Measurements from ENCODE around the gene CACNA2D3.

GRCh38 chr3:54530944-54531343, 408.6 kb downstream of the CACNA2D3 start:
- TF ChIP-seq EP300 (conservative IDR thresholded peaks at IDR 0.05; ENCODE audit: poor library complexity, severe bottlenecking) (no peak), MXI1 (conservative IDR thresholded peaks at IDR 0.05; ENCODE audit: poor library complexity, severe bottlenecking) (no peak)

Data from neural cell (in vitro differentiated cells).